Measurements from ENCODE around the gene KCNJ6.

The KCNJ6 gene

GRCh38 chr21:37575580-37575979 lies 340.7 kb downstream of the KCNJ6 start:
- Histone ChIP-seq H3K9ac (ENCODE audit: low read length) (no peak overlapping the region), H3K9me3 (ENCODE audit: insufficient read depth, low read length) (no peaks in the 10 kb centered on the region; the same call in 1 of the 2 replicates), H3K27me3 (ENCODE audit: low read length) (no peaks in the 10 kb centered on the region), H3K4me3 (ENCODE audit: insufficient read depth, low read length, poor library complexity, severe bottlenecking) (no peak overlapping the region), H3K9me2 (replicated peaks; ENCODE audit: insufficient read depth, low read length) (no peaks in the 10 kb centered on the region), H3K27ac (ENCODE audit: low read depth, low read length) (no peak overlapping the region), H2AFZ (ENCODE audit: low read depth, low read length, severe bottlenecking) (no peak overlapping the region), H3K36me3 (ENCODE audit: low read length) (no peaks in the 10 kb centered on the region), H3K79me2 (ENCODE audit: insufficient read depth, low read length) (no peaks in the 10 kb centered on the region), H3F3A (ENCODE audit: insufficient read depth) (no peaks in the 10 kb centered on the region), H3K4me2 (ENCODE audit: low read depth, low read length, poor library complexity, severe bottlenecking) (no peak overlapping the region), H4K20me1 (ENCODE audit: low read depth, low read length) (no peaks in the 10 kb centered on the region)
- TF ChIP-seq EZH2phosphoT487 (conservative IDR thresholded peaks at IDR 0.05; ENCODE audit: low read length), result no peak
- TF ChIP-seq, protein P1, sequence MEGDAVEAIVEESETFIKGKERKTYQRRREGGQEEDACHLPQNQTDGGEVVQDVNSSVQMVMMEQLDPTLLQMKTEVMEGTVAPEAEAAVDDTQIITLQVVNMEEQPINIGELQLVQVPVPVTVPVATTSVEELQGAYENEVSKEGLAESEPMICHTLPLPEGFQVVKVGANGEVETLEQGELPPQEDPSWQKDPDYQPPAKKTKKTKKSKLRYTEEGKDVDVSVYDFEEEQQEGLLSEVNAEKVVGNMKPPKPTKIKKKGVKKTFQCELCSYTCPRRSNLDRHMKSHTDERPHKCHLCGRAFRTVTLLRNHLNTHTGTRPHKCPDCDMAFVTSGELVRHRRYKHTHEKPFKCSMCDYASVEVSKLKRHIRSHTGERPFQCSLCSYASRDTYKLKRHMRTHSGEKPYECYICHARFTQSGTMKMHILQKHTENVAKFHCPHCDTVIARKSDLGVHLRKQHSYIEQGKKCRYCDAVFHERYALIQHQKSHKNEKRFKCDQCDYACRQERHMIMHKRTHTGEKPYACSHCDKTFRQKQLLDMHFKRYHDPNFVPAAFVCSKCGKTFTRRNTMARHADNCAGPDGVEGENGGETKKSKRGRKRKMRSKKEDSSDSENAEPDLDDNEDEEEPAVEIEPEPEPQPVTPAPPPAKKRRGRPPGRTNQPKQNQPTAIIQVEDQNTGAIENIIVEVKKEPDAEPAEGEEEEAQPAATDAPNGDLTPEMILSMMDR (IDR thresholded peaks at IDR 0.05; ENCODE audit: insufficient read depth, low read length, poor library complexity, severe bottlenecking), result no peak

DNA sequence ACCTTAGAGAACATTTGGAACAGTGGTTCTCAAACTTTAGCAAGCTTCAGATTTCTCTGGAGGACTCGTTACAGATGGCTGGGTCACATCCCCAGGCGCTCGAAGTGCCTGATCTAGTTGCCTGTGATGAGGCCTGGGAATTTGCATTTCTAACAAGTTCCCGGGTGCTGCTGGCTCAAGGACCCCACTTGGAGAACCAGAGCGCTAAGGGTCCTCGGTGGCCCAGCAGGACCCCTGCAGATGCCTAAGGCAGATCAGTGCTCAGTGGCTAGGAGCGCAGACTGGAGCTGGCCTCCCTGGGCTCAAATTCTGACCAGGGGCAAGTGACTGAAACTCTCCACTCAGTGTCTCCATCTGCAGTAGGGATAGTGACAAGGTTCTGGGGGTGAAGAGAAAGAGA lies 341.5 kb downstream of the KCNJ6 start:
- Histone ChIP-seq H3K4me2 (ENCODE audit: low read depth, low read length, poor library complexity, severe bottlenecking) (no peak overlapping the region), H3K79me2 (ENCODE audit: insufficient read depth, low read length) (no peaks in the 10 kb centered on the region), H3F3A (ENCODE audit: insufficient read depth) (no peaks in the 10 kb centered on the region), H2AFZ (ENCODE audit: low read depth, low read length, severe bottlenecking) (no peak overlapping the region), H3K27ac (ENCODE audit: low read depth, low read length) (no peak overlapping the region), H3K36me3 (ENCODE audit: low read length) (no peaks in the 10 kb centered on the region), H3K9me3 (ENCODE audit: insufficient read depth, low read length) (no peaks in the 10 kb centered on the region; the same call in 1 of the 2 replicates), H4K20me1 (ENCODE audit: low read depth, low read length) (no peaks in the 10 kb centered on the region), H3K9ac (ENCODE audit: low read length) (no peak overlapping the region), H3K9me2 (replicated peaks; ENCODE audit: insufficient read depth, low read length) (no peaks in the 10 kb centered on the region), H3K27me3 (ENCODE audit: low read length) (no peaks in the 10 kb centered on the region), H3K4me3 (ENCODE audit: insufficient read depth, low read length, poor library complexity, severe bottlenecking) (no peak overlapping the region)
- TF ChIP-seq, protein P1 (IDR thresholded peaks at IDR 0.05; ENCODE audit: insufficient read depth, low read length, poor library complexity, severe bottlenecking), result no peak
- no peak for TF ChIP-seq EZH2phosphoT487 (conservative IDR thresholded peaks at IDR 0.05; ENCODE audit: low read length)

DNA sequence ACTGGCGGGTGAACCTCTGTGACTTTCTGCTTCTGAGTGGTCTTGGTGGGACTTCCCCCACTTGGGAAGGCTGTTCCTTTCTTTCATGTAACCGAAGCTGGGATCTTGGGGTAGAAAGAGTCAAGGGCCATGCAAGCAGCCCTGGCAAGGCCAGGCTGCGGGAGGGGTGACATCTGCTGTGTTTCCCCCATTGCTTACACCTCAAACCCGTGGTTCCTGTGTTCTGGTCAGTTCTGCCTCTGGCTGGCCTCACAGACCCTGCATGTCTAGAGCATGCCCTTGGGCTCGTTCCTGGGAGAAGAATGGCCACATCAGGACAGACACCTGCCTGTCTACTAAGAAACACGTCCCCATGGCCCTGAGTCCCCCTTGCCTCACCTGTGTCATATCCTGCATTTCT lies 341.9 kb downstream of the KCNJ6 start:
- Histone ChIP-seq H3K27ac (ENCODE audit: low read depth, low read length) (no peak overlapping the region), H3K36me3 (ENCODE audit: low read length) (no peaks in the 10 kb centered on the region), H2AFZ (ENCODE audit: low read depth, low read length, severe bottlenecking) (no peak overlapping the region), H3K9me2 (replicated peaks; ENCODE audit: insufficient read depth, low read length) (no peaks in the 10 kb centered on the region), H3K79me2 (ENCODE audit: insufficient read depth, low read length) (no peaks in the 10 kb centered on the region), H3K9ac (ENCODE audit: low read length) (no peak overlapping the region), H4K20me1 (ENCODE audit: low read depth, low read length) (no peaks in the 10 kb centered on the region), H3K27me3 (ENCODE audit: low read length) (no peaks in the 10 kb centered on the region), H3F3A (ENCODE audit: insufficient read depth) (no peaks in the 10 kb centered on the region), H3K4me2 (ENCODE audit: low read depth, low read length, poor library complexity, severe bottlenecking) (no peak overlapping the region), H3K4me3 (ENCODE audit: insufficient read depth, low read length, poor library complexity, severe bottlenecking) (no peak overlapping the region), H3K9me3 (ENCODE audit: insufficient read depth, low read length) (no peaks in the 10 kb centered on the region; the same call in 1 of the 2 replicates)
- TF ChIP-seq EZH2phosphoT487 (conservative IDR thresholded peaks at IDR 0.05; ENCODE audit: low read length), result no peak
- TF ChIP-seq, protein P1 (IDR thresholded peaks at IDR 0.05; ENCODE audit: insufficient read depth, low read length, poor library complexity, severe bottlenecking), result no peak

Data from SU-DHL-6 (cell line).